PFSK-1 (cell line): ENCODE measurements around the gene SLC1A7.

Experiments used
- FOXP2 ChIP-seq: optimal IDR thresholded peaks from 2 replicates; pipeline ENCODE3; 2011; ENCODE audit warnings: borderline replicate concordance, control low read depth, inconsistent platforms; ENCODE audit not compliant: insufficient read depth; ENCODE audit errors: extremely low read length, extremely low read depth
- POLR2AphosphoS5 ChIP-seq: IDR thresholded peaks from 2 replicates; pipeline ENCODE4 v1.6.1; 2012; ENCODE audit warnings: low read depth, mild to moderate bottlenecking, control low read depth, low read length, moderate library complexity
- SIN3A ChIP-seq: IDR thresholded peaks from 2 replicates; pipeline ENCODE4 v1.6.1; 2012; ENCODE audit warnings: mild to moderate bottlenecking, low read length, moderate library complexity, borderline replicate concordance; ENCODE audit not compliant: insufficient read depth
- TAF1 ChIP-seq: IDR thresholded peaks from 2 replicates; pipeline ENCODE4 v1.6.1; 2012; ENCODE audit warnings: low read length, control low read depth, borderline replicate concordance; ENCODE audit not compliant: insufficient read depth
- TF ChIP-seq, protein P1 (sequence below), 2 experiments: IDR thresholded peaks; 2 replicates each; pipeline versions ENCODE4 v1.6.1 to v1.8.0; 2011 to 2012; ENCODE audit warnings: low read depth in 2 of 2, low read length in 2 of 2, control low read depth in 1 of 2, inconsistent platforms in 1 of 2, mild to moderate bottlenecking in 1 of 2, moderate library complexity in 1 of 2; ENCODE audit not compliant: insufficient read depth in 1 of 2

The SLC1A7 gene

DNA sequence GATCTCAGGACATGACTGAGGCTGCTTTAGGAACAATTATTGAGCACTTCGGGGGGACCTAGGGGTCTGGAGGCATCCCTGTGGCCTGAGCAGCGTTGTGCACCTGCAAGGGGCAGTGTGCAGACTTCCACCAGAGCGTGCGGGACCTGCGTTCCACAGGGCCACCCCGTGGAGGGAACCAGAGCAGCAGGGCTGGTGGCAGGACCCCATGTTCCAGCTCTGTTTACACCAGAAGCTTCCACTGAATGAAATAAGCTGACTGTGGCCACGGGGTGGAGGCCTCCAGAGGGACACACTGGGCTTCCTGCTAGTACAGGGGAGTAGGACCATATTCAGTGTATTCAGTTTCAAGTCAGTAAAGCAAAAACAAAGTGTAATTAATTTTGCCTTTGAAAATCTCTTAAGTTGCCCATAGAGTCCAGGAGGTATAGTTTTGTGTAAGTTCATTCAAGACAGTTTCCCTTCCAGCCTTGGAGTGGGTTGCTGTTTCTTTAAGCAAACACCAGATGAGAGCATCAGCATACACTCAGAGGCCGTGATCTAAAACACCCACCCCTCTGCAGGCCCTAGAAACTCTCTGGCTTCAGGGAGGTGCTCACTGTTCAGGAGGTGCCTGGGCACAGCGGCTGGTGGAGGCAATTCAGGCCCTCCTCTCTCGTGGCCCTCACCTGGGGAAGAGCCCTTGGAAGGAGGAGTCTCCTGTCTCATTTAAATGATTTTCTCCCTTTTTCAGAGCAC, 16.6 kb downstream of the SLC1A7 start:
- TF ChIP-seq POLR2AphosphoS5 = no peak
- TF ChIP-seq SIN3A = no peak
- TF ChIP-seq, protein P1, sequence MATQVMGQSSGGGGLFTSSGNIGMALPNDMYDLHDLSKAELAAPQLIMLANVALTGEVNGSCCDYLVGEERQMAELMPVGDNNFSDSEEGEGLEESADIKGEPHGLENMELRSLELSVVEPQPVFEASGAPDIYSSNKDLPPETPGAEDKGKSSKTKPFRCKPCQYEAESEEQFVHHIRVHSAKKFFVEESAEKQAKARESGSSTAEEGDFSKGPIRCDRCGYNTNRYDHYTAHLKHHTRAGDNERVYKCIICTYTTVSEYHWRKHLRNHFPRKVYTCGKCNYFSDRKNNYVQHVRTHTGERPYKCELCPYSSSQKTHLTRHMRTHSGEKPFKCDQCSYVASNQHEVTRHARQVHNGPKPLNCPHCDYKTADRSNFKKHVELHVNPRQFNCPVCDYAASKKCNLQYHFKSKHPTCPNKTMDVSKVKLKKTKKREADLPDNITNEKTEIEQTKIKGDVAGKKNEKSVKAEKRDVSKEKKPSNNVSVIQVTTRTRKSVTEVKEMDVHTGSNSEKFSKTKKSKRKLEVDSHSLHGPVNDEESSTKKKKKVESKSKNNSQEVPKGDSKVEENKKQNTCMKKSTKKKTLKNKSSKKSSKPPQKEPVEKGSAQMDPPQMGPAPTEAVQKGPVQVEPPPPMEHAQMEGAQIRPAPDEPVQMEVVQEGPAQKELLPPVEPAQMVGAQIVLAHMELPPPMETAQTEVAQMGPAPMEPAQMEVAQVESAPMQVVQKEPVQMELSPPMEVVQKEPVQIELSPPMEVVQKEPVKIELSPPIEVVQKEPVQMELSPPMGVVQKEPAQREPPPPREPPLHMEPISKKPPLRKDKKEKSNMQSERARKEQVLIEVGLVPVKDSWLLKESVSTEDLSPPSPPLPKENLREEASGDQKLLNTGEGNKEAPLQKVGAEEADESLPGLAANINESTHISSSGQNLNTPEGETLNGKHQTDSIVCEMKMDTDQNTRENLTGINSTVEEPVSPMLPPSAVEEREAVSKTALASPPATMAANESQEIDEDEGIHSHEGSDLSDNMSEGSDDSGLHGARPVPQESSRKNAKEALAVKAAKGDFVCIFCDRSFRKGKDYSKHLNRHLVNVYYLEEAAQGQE (IDR thresholded peaks at IDR 0.05; ENCODE audit: insufficient read depth in 1 of 2, low read depth in 2 of 2, low read length in 2 of 2) = no peak
- no peak for TF ChIP-seq TAF1
- no peak for TF ChIP-seq FOXP2

DNA sequence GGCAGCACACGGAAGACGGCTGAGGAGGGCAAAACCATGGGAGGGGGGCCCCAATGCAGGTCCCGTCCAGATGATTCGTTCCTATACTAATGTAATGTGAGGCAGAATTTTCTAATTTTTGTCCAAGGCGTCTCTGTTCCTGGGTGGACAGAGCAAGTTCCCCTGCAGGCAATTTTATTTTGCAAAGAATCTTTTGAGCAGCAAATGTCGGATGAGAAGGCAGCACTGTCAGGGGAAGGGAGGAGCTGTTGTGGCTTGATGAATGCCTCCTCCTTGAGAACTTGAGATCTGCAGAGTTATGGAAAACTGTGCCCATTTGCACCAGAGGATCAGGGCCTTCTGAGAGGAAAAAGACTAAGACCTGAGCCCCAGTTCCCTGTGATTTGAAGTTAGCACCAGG, 17.3 kb downstream of the SLC1A7 start:
- TF ChIP-seq, protein P1 (IDR thresholded peaks at IDR 0.05; ENCODE audit: insufficient read depth in 1 of 2, low read depth in 2 of 2, low read length in 2 of 2) = no peak
- TF ChIP-seq POLR2AphosphoS5 (no peak), SIN3A (no peak), FOXP2 (no peak), TAF1 (no peak)

DNA sequence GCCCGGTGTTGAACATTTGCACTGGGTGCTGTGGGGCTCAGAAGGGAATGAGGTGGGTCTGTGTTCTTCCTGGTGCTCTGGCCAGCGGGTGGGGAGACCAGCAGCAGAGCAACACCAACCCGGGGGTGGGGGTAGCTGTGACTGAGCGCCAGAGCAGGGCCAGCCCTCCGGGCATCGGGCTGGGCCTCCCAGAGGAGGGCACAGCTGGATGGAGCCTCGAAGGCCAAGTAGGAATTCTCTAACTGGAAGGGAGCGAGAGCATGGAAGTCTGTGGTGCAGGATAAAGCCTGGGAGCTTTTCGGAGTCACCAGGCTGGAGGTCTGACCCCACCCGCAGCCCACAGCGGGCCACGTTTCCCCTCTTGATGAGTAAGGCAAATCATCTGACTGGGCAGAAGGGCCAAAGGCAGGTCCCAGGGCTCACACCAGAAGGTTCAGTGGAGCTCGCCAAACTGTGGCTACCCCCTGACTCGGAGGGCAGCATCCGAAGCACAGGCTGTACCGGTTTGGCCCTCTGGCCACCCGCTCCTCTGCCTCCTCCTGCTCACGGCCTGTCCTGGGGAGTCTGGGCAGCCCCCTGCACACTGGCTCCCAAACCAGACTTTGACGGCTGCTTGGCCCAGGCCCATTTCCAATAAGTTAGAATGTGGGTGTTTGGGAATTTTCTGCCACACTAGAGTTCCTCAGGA, 18.8 kb downstream of the SLC1A7 start:
- TF ChIP-seq TAF1 (no peak), SIN3A (no peak), FOXP2 (no peak), POLR2AphosphoS5 (no peak)
- TF ChIP-seq, protein P1 (IDR thresholded peaks at IDR 0.05; ENCODE audit: insufficient read depth in 1 of 2, low read depth in 2 of 2, low read length in 2 of 2) = no peak

DNA sequence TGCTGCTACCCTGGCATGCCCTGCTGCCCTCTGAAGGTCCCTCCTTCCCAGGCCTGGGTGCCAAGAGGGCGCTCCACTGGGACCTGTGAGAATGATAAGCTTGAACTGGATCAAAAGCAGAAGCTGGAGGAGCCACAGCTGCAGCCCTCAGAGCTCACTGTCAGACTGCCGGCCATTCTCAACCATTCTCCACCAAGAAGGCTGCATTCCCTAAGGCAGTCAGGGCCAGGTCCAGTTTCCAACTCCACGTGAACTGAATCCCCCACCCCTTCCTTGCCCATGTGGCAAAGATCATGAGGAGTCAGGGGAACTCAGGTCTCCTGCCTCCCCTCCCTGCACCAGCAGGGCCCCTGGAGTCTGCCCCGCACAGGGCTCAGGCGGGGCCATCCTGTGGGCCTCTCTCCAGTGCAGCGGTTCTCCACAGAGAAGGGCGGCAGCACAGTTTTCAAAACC, 19.5 kb downstream of the SLC1A7 start:
- TF ChIP-seq, protein P1 (IDR thresholded peaks at IDR 0.05; ENCODE audit: insufficient read depth in 1 of 2, low read depth in 2 of 2, low read length in 2 of 2) = no peak
- TF ChIP-seq FOXP2 = no peak
- no peak for TF ChIP-seq SIN3A
- no peak for TF ChIP-seq POLR2AphosphoS5
- no peak for TF ChIP-seq TAF1
